SU-DHL-6 (cell line): ENCODE data around the gene IGF2R.

Experiments used
- H2AFZ ChIP-seq: fragments of 200-600 bp; sonication (generic); 2 replicates; pipeline ENCODE4 v1.6.1; 2014; ENCODE audit warnings: low read depth, mild to moderate bottlenecking, moderate library complexity, mixed read lengths, antibody characterized with exemption, low read length; ENCODE audit not compliant: severe bottlenecking
- H3F3A ChIP-seq: fragments of 200-600 bp; shearing (Covaris generic); 2 replicates; pipeline ENCODE4 v1.6.0; 2016; ENCODE audit warnings: antibody characterized with exemption, mild to moderate bottlenecking; ENCODE audit not compliant: insufficient read depth
- H3K27ac ChIP-seq: fragments of 200-600 bp; sonication (generic); 2 replicates; pipeline ENCODE4 v1.5.1; 2016; ENCODE audit warnings: low read depth, mild to moderate bottlenecking, low read length, moderate library complexity, mixed read lengths
- H3K27me3 ChIP-seq: fragments of 200-600 bp; sonication (generic), shearing (Covaris generic); 2 replicates; pipeline ENCODE4 v1.6.0; 2014; ENCODE audit warnings: mild to moderate bottlenecking, low read length
- H3K36me3 ChIP-seq: fragments of 200-600 bp; sonication (generic); 2 replicates; pipeline ENCODE4 v1.6.1; 2014; ENCODE audit warnings: mild to moderate bottlenecking, low read length, mixed read lengths
- H3K4me2 ChIP-seq: fragments of 300-600, 200-600 bp; shearing (Covaris generic), sonication (generic); 2 replicates; pipeline ENCODE4 v1.6.0; 2014; ENCODE audit warnings: low read length, low read depth, mild to moderate bottlenecking; ENCODE audit not compliant: poor library complexity, severe bottlenecking
- H3K4me3 ChIP-seq: fragments of 200-600 bp; sonication (generic); 2 replicates; pipeline ENCODE4 v1.5.1; 2014; ENCODE audit warnings: antibody characterized with exemption, low read length, mild to moderate bottlenecking, mixed read lengths; ENCODE audit not compliant: insufficient read depth, poor library complexity, severe bottlenecking
- H3K79me2 ChIP-seq: fragments of 200-600 bp; sonication (generic); 2 replicates; pipeline ENCODE4 v1.6.1; 2014; ENCODE audit warnings: mild to moderate bottlenecking, low read length, moderate library complexity; ENCODE audit not compliant: insufficient read depth
- H3K9ac ChIP-seq: fragments of 200-600 bp; sonication (generic); 2 replicates; pipeline ENCODE4 v1.7.0; 2014; ENCODE audit warnings: mild to moderate bottlenecking, low read length
- H3K9me2 ChIP-seq: fragments of 200-600 bp; sonication (generic); replicated peaks from 2 replicates; pipeline ENCODE4 v1.6.1; 2014; ENCODE audit warnings: low read length; ENCODE audit not compliant: insufficient read depth
- H3K9me3 ChIP-seq: fragments of 200-600 bp; sonication (generic); 2 replicates; pipeline ENCODE4 v1.6.1; 2014; ENCODE audit warnings: low read length, mixed read lengths; ENCODE audit not compliant: insufficient read depth
- H4K20me1 ChIP-seq: fragments of 200-600 bp; sonication (generic); 2 replicates; pipeline ENCODE4 v1.6.1; 2014; ENCODE audit warnings: low read depth, mild to moderate bottlenecking, antibody characterized with exemption, low read length, moderate library complexity, mixed read lengths
- EZH2phosphoT487 ChIP-seq: fragments of 200-600 bp; sonication (generic), shearing (Covaris generic); conservative IDR thresholded peaks from 2 replicates; pipeline ENCODE4 v1.6.1; 2018; ENCODE audit warnings: mild to moderate bottlenecking, antibody characterized with exemption, low read length, moderate library complexity, mixed read lengths
- TF ChIP-seq, protein P1 (sequence below): fragments of 200-600 bp; sonication (generic); IDR thresholded peaks from one replicate; pipeline ENCODE4 v1.5.1; 2017; ENCODE audit warnings: antibody characterized with exemption, mild to moderate bottlenecking, low read length, moderate library complexity; ENCODE audit not compliant: insufficient read depth, poor library complexity, severe bottlenecking

The IGF2R gene

DNA sequence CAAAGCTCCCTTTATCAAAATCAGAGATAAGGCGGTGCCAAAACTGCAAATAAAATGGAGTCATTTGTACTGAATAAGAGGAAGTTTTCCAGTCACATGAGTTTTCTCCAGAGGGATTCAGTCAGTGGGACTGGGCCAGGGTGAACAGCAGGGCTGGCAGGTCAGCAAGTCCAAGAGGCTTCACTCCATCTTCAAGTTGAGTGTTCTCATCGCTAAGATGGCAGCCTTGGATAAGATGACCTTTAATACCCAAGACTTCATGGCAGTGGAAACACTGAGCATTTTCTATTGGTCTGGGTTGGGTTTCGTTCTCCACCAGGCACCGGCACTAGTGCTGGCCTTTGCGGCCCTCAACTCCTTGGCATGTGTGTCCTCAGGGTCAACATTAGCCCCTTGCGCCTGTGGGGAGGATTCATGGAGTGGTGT is 29.3 kb upstream of the IGF2R start:
- Histone ChIP-seq H3K27me3 (no peaks in the 10 kb centered on the region), H4K20me1 (no peaks in the 10 kb centered on the region), H3K9me2 (no peaks in the 10 kb centered on the region), H3F3A (no peaks in the 10 kb centered on the region), H3K4me3 (no peak overlapping the region), H3K27ac (no peak overlapping the region), H2AFZ (no peak overlapping the region), H3K9ac (no peak overlapping the region), H3K9me3 (no peaks in the 10 kb centered on the region), H3K79me2 (no peaks in the 10 kb centered on the region), H3K36me3 (no peaks in the 10 kb centered on the region), H3K4me2 (no peak overlapping the region)
- TF ChIP-seq, protein P1, sequence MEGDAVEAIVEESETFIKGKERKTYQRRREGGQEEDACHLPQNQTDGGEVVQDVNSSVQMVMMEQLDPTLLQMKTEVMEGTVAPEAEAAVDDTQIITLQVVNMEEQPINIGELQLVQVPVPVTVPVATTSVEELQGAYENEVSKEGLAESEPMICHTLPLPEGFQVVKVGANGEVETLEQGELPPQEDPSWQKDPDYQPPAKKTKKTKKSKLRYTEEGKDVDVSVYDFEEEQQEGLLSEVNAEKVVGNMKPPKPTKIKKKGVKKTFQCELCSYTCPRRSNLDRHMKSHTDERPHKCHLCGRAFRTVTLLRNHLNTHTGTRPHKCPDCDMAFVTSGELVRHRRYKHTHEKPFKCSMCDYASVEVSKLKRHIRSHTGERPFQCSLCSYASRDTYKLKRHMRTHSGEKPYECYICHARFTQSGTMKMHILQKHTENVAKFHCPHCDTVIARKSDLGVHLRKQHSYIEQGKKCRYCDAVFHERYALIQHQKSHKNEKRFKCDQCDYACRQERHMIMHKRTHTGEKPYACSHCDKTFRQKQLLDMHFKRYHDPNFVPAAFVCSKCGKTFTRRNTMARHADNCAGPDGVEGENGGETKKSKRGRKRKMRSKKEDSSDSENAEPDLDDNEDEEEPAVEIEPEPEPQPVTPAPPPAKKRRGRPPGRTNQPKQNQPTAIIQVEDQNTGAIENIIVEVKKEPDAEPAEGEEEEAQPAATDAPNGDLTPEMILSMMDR, result no peak
- TF ChIP-seq EZH2phosphoT487, result no peak

DNA sequence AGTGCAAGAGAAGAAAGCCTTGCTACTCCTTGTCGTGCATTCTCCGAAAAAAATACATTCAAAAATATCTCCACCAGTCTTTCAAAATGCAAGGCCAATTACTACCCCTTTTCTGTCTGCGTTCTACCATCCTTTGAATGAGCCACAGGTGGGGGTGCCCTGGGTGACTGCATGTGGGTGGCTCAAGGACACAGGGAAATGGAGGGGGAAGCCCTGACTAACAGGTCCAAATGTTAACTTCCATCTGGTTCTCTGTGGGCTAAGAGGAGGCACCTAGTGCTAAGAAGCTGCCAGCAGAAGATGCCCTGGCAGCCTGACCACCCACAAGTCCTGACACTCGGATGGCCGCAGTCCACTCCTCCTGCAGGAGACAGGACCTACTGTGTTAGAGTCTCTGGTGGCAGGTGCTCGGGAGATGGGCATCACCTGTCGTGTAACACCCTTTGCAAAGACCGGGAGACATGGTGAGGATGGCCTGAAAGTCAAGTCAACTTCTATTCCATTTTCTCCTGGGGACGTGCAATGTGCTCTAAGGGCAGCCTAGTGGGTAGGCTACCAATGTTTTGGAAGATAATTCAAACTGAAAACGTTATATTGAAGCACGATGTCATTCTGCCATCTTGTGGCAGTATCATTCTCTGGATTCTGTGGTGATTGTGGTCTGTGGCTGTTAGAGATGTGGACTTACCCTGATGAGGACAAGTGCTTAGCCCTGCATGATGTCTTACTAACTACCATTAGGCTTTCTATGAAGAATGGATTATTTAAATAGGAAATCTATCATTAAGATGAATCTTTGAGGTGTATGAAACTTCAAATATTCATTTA is 27.4 kb upstream of the IGF2R start:
- H3K79me2 ChIP-seq, result no peaks in the 10 kb centered on the region
- H3K36me3 ChIP-seq, result no peaks in the 10 kb centered on the region
- no peak overlapping the region for H3K4me3 ChIP-seq
- H2AFZ ChIP-seq, result no peak overlapping the region
- H3K9me3 ChIP-seq, result no peaks in the 10 kb centered on the region
- no peaks in the 10 kb centered on the region for H4K20me1 ChIP-seq
- H3K9me2 ChIP-seq, result no peaks in the 10 kb centered on the region
- no peaks in the 10 kb centered on the region for H3F3A ChIP-seq
- no peaks in the 10 kb centered on the region for H3K27me3 ChIP-seq
- no peak for TF ChIP-seq EZH2phosphoT487
- TF ChIP-seq, protein P1, result peak; percentile 12
- no peak overlapping the region for H3K4me2 ChIP-seq
- no peak overlapping the region for H3K9ac ChIP-seq
- H3K27ac ChIP-seq, result no peak overlapping the region

DNA sequence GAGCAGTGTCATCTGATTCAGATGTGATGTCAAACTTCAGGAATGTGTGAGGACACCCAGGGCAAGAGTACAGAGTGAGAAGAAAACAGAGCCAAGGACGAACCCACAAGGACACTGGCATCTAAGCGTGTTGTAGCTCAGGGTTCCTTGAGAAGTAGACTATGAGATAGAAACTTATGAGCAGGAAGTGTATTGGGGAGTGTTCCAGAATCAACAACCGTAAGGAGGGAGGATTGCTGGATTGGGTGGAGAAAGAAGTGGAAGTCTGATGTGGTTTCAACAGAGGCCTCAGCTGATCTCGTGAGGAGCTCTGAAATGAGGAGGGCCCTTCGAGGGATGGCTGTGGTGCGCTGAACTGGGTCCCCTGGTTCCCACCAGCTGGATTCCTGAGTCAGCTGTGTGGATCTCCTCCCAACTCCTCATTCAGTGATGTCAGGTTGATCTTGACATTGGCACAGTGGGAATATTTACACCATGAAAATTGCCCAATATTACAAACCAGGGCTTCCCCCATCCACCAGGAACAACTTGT is 25.7 kb upstream of the IGF2R start:
- Histone ChIP-seq H3K9me2 (no peaks in the 10 kb centered on the region), H4K20me1 (no peaks in the 10 kb centered on the region), H3K27me3 (no peaks in the 10 kb centered on the region), H3K9ac (no peak overlapping the region), H3K4me3 (no peak overlapping the region), H3K4me2 (no peak overlapping the region), H2AFZ (no peak overlapping the region), H3F3A (no peaks in the 10 kb centered on the region), H3K9me3 (no peaks in the 10 kb centered on the region), H3K27ac (no peak overlapping the region), H3K79me2 (no peaks in the 10 kb centered on the region), H3K36me3 (no peaks in the 10 kb centered on the region)
- TF ChIP-seq, protein P1, result no peak
- TF ChIP-seq EZH2phosphoT487, result no peak
